ENCODE data around the gene CPA4.

CPA4 gene

DNA sequence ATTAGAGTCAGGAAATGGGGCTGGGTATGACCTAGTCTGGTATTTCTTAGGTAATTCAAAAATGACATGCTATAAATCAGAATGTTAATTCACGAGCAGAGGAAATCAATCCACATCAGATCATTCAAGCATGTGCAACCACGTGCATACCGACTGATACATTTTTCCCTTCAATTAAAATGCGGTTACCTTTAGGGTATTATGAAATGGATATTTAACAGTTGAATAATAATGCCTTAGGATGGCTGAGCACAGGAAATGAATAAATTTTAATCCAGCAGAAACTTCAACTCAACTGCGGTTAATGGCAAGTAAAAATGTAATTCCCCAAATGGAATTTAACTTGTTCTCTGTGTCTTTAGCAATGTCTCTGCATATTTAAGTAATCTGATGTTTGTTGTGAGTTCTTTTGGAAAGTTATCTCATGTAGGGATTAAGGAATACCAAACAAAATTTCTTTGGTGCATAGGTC is 17.1 kb upstream of the CPA4 start:
- DNase-seq: no peak

DNA sequence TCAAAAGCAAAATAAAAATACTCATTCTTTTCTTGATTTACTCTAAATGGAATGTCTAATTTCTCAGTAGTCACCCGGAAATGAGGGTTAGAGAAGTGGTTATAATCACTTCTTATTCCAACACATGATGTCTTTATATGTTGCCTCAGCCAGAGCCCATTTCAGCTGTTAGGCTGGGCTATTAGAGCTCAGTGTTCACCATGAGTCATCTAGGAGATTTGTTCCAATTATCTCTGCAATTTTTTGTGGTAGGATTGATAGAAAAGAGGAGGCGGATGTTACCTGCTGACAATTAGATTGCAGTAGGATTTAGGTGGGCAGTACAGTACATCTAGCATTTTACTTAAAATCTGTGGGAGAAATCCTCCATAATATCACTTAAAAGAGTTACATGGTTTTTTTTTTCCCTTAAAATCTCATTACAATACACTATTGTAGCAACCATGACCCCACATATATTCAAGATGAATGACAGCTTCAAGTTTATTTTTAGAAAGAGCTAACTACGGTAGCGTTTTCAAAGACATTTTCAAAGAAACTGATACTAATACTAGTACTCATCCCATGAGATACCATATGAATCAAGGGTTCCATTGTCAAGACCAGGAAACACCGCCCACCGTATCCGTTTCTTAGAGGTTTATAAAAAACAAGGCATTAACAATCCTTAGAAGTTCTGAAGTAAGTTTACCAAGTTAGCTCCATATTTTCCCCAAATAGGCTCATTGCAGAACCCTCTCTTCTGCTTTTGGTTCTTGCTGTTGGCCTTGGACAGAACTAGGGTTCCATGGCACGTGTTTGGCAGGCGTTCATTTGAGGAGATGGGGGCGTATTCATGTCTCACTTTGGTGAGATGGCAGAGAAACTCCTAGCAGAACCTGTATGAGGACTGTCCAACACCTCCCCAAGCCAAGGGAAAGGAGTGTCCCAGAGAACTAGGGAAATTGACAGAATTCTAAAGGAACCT is 15.9 kb upstream of the CPA4 start:
- peak in 1 of 5 donors; percentile 18 for DNase-seq

DNA sequence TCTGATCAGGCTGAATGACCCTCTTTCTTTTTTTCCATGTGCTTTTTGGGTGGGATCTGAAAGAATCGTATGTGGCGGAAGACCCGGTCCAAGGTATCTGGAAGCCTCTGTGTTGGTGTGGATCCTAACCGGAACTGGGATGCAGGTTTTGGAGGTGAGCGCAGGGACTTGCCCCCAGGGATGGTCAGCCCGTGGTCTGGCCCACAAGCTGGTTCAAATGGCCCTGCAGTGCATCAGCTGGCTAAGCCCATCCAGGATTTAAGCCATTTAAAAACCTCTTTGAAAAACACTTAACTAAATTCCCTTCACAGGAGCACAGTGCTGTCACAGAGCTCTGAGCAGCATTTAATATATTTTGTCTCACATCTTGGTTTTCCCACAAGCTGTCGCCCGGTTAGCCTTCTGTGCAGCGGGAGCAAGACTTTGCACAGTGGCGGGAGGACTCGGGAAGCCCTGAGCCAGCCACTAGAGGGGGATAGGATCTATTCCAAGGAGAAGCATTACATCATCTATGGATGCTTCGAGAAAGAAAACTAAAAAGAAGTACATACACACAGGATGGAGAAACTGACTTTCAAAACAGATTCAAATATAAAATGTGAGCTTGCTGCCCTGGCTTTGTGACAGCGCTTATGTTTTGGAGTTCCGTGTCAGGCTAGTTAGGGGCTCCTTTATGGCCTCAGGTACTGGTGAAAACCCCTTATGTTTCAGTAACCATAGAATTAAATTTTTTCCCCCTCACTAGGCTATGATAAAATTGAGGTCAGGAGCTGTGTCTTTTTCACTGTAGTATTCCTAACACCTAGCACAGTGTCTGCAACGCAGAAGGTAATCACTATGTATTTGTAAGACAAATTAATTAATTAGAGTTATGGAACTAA is 15.0 kb upstream of the CPA4 start:
- DNase-seq: no peak

DNA sequence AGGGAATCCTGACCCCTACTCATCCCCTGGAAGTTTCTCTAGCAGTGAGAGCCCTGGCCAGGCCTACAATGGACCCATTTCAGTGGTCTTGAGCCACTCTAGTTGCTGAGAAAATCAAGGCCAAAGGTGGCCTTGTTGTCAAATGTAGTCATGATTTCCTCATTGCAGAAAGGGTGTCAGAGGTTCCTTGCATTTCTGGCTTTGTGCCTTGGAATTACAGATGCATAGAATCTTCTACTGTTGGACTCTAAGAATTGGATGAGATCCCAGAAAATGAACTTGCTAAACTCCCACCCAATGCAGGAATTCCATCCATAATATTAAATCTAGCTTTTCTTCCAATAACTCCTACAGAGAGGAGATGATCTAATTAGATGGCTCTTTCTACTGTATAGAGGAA is 14.1 kb upstream of the CPA4 start:
- no peak for DNase-seq

DNA sequence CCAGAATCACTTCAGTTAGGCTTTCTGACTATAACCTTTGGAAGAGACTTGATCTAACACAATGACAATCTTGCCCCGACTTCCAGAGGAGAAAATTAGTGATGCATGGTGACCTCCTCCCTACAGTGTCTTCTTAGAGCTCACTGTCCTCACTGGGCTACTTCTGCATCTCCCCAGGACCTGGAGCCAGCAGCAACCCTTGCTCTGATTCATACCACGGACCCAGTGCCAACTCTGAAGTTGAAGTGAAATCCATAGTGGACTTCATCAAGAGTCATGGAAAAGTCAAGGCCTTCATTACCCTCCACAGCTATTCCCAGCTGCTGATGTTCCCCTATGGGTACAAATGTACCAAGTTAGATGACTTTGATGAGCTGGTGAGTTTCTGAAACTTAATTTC is 13.7 kb upstream of the CPA4 start:
- DNase-seq: no peak

DNA sequence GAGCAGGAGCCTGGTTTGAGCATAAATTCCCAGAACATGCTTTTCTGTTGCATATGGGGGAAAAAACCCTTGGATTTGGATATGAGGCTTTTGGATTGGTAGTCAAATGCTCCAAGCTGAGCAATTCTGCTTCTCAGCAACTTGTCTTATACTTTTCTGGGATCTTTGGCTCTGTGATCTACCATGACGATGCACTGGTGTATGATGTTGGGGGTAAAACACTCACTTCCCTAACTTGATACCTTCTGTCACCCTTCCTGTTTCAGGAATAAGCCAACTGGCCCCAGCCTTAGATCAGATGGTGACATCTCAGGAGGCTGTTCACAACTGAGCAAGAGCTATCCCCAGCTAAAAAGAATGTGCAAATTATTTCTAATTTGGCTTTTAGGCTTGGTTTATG is 13.1 kb upstream of the CPA4 start:
- DNase-seq: no peak

DNA sequence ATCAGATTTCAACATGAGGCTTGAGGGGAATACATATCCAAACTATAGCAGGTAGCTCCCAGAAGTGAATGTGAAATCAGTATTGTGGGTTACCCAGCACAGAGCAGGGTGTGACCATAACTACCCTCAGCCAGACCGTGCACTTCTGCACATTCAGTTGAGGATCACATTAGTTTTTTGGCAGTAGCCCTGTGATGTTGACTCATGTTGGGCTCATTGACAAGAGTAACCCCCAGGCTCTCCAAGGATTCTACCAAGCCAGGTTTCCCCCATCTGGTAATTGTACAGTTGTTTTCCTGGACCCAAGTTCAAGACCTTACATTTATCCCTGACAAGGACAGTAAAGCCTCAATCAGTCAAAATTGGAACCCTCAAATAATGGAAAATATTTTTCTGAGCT is 11.7 kb upstream of the CPA4 start:
- no peak for DNase-seq

DNA sequence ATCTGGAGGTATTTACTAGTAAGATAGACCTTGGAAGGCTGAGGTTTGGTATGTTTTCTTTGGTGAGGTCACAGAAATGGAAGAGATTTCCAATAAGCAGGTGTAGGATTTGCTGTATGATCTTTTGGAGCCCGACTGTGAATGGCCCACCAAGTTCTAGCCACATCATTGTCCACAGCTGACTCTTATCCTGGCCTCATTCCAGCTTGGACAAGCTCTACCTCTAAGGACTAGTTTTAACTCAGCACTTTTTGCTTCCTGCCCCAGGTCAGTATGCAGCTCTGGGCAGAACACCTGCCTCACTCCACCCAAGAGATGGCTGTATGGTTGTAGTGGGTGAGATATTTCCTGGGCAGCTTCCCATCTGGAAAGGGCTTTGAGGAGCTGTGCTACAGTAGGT is 6.1 kb upstream of the CPA4 start:
- DNase-seq: no peak

DNA sequence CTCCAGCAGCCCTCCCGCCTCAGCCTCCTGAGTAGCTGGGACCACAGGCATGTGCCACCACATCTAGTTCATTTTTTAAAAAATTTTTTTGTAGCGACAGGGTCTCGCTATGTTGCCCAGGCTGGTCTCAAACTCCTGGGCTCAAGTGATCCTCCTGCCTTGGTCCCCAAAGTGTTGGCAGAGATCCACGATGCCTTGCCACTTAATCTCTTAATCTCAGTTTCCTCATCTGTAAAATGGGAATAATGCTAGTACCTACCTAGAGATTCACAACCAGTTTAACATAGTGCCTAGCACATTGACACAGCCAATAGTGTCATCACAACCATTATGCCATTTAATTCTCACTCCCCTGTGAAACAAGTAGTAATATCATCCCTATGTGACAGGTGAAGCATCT is 4.8 kb upstream of the CPA4 start:
- no peak for DNase-seq

DNA sequence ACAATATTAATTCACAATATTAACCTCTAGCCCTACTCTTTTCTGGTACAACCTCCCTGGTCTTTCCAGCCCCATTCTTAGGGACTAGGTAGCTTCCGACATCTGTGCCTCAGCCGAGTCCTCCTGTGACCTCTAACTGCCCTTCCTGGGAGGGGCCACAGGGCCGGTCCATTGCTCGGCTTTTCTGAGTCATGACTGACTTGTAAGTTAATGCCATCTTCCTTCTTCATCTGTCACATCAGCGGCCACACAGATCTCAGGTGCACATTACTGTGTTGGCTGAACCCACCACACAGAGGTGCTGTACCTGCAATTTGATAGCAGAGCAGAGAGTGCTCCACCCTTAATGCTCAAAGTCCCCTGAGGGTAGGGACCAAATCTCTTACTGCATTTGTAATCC is 4.1 kb upstream of the CPA4 start:
- no peak for DNase-seq

DNA sequence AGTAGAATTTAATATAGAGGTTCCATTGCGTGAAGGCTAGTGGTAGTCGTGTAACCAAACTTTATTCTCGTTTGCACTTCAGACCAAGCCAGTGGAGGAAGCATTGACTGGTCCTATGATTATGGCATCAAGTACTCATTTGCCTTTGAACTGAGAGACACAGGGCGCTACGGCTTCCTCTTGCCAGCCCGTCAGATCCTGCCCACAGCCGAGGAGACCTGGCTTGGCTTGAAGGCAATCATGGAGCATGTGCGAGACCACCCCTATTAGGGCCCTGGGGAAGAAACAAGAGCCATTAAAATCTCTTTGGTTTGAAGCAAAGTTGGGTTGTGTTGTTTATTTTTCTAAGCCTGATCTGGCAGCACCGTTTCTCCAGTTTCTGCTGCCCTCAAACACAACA is 3.5 kb upstream of the CPA4 start:
- no peak for DNase-seq

DNA sequence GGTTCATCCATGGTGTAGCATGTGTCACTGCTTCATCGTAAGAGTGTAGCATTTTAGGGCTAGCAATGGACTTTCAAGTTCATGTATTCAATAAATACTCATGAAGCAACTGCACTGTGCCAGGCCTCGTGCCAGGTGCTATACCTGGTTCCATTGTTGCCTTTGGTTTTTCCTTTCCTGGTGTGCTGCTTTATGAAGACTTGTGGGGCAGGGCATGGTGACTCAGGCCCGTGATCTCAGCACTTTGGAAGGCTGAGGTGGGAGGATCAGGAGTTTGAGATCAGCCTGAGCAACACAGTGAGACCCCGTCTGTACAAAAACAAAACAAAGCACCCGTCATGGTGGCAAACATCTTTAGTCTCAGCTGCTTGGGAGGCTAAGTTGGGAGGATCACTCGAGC is 2.2 kb upstream of the CPA4 start:
- no peak for DNase-seq

DNA sequence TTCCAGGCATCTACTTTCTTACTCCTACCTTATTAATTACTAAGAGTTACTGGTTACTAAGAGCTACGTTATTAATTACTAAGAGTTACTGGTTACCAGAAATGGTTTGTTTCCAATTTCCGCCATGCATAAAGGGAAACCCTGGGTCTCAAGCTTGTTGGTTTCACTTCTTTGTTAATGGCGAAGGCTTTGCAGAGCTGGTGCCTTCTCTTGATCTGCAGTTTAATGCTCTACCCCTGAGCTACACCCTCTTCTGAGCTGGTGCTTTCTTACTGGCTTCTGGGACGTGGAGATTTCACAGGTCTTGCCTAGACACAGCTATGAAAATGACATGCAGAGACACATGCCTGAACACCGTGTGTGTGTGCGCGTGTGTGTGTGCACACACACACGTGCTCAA is 560 bp downstream of the CPA4 start:
- no peak for DNase-seq

DNA sequence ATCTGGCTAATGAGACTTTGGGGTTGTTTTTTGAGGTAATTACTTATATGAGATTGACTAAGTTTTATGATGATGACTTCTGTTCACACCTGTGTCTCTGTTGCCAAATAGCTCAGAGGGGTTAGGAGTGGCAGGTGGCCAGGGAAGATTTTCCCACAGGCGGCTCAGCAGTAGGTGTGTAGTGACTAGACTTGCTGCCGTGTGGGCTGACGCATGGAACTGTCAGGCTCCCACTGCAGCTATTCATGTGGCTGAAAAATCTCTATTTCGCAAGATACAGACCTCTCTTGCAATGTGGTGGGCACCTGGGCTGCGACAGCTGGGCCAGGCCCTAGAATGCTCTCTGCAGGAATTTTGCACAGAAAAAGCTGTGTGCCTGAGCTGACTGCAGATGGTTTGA is 1.4 kb downstream of the CPA4 start:
- no peak for DNase-seq

DNA sequence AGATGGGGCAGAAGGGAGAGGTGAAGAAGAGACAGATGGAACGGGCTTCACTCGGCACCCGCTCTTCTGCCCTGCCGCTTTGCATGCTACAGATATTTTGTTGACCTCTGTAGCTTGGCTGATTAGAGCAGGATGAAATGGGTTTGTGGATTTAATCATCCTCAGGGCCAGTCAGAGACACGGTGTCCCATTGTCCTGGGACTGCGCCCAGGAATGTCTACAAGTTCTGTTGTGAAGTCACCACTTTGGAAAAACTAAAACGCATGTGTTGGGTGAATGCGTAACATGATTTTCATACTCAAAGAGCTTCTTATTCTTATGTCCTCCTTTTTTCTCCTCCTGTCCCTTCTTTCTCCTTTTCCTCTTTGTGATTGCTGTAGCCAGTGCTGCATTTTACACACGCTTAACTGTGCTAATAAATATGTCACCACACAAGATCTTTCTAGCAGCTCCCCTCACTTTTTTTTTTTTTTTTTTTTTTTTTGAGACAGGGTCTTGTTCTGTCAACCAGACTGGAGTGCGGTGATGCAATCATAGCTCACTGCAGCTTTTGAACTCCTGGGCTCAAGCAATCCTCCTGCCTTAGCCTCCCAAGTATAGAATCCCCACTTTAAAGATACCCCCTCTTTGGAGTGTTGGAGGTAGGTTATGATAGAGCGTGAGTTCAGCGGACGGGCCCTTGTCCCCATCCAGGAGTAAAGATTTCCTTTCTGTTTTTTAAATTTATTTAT is 3.4 kb downstream of the CPA4 start:
- DNase-seq: no peak

DNA sequence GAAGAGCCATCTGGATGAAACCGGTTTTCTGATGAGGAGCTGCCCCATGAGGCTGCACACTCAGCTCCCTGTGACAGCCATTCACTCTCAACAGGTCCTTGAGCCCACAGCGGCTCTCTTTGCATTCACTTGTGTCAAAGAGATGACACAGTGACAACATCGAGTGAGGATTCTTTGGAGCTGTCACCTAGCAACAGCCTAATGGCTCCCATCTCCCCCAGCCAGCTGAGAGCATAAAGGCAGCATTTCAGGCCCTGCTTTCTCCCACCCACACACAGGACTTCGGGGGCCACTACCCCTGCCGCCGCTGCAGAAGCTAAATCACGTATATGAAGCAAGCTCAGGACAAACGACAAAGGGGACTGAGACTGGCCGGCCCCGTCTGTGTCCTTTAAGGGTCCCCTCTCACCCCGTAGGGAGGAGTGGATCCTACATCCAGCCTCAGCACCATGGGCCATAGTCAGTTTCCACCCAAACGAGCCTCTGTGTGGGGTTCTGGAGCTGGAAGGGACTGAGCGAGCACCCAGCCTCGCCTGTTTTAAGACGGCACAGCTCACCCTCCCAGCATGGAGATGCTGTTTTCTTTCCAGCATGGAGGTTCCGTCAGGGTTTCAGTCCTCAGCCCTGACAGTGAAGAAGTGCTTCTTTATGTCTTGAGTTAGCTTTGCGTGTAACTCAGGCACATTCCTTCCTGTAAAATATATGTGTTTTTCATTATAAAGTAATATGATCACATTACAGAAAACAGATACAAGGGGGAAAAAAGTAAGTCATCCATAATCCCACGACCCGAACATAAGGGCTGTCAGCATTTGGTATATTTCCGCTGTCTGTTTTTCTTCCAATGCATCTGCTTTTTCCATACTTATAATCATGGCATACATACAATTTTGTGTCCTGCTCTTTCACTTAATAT is 4.9 kb downstream of the CPA4 start:
- DNase-seq: no peak

DNA sequence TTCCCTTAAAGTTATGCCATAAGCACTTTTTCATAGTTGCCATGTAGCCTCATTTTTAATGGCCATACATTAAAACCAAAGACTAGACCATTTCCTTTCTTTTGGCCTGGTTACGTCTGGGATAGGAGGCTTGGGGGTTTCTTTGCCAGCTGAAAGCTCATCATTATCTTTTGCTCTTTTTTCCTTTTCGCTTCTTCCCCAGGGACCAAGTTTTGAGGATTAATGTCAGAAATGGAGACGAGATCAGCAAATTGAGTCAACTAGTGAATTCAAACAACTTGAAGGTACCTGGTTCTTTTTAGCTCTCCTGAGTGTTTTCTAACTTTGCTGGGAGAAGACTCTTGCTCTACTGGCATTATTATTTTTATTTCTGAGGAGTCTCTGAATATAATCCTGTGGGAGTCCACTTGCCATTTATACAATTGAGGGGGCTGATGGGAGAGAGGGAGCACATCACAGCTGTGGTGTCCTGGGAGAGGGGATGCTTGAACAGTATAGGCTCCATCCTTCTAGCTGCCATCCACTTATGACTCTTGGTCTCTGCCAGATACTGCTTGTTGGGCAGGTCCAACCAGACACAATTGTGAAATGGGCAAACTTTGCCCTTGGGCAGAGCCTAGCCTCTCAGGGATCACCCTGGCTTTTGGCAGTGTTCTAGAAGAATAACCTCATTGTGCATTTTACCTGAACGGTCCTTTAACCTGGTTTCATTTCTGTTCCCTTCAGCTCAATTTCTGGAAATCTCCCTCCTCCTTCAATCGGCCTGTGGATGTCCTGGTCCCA is 5.8 kb downstream of the CPA4 start:
- no peak for DNase-seq

DNA sequence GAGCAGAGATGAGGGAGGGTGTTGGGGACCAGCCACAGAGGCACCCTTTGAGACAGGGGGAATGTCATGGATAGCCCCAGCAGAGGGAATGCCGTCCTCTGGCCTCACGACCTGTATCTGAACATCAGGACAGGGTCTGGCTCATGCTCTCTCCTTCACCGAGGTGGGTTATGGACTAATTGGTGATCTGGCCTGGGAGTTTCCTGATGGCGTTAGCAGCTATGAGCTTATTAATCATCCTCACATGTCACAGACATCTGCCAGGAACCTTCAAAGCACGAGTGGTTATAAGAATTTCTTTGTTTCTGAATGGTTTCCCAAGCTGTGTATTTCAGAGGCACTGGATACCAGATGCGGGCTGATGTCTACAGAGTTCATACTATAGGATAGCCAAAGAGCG is 6.9 kb downstream of the CPA4 start:
- no peak for DNase-seq

DNA sequence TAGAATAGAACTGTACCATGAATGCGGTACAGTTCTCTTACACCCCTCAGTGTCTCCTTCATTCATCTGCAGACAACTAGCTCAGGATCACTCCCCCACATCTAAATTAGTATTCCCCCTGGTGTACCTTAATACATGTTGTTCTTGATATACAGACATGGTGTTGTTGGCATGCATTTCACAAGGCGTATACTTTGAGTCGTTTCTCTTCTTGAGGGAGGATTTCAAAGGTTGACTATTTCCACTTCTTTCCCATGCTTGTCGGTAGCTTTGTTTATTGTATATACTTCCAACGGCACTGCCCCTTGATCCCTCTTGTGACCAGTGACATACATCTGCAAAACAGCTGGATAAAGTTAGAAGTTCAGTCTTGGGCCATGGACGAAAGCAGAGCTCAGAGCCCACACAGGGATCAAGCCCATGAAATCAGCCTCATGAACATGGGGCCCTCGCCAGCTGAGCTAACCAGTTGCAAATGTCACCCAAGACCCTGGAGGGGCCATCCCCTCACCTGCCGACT is 8.6 kb downstream of the CPA4 start:
- no peak for DNase-seq

DNA sequence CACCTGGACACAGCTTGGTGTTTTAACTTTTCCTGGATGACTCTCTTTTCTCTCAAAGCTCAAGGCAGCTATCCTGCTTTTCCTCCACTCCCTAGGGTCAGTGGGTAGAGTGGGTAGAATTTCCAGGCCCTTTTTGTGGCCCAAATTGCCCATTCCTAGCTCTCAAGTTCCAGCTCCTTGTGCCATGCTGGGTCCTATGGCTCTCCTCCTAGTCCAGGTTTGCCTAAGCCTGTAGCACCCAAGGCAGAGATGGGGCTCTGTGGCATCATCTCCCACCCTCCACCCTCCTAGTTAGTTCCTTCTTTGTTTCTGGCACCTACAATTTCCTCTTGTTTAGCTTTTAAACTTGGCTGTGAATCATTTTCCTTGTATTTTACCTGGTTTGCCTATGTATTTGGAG is 9.7 kb downstream of the CPA4 start:
- no peak for DNase-seq

DNA sequence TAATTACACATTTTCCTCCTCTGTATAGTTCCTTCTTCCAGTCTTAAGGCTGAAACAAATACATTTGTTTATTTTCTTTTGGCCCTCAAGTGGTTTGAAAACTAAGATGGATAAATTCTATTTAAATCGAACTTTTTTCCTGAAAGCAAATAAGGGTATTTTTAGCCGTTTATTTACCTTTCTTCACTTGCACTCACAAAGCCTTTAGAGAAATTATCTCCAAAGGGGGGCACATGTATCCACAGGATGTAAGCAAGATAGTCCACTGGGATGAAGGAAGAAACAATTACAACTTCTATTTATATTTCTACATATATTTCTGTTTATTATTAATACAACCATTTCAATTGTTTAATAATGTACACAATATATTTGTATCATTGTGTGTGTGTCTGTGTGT is 10.2 kb downstream of the CPA4 start:
- no peak for DNase-seq

Measured in T-helper 1 cell (primary cell).